Measurements from ENCODE around the gene PHB1.

Gene PHB1

GRCh38 chr17:49414622-49415350, at the start of gene PHB1:
Gene PHB1 (minus strand): TSS chr17:49414882. CDS start chr17:49413264, 1,618 bp downstream.
- DNase-seq, result peak; percentile 90

- no peak for DNase-seq
Measured at GRCh38 chr17:49464049-49464448, 49.4 kb upstream of the PHB1 start.

- no peak for DNase-seq
Measured at GRCh38 chr17:49461580-49461979, 46.9 kb upstream of the PHB1 start.

GRCh38 chr17:49460401-49460800, 45.7 kb upstream of the PHB1 start:
- DNase-seq, result no peak

GRCh38 chr17:49459401-49459984, 44.8 kb upstream of the PHB1 start:
- DNase-seq, result no peak

GRCh38 chr17:49457564-49458535, 43.2 kb upstream of the PHB1 start:
- no peak for DNase-seq

- DNase-seq, result no peak
Measured at GRCh38 chr17:49456183-49456965, 41.7 kb upstream of the PHB1 start.

- DNase-seq, result no peak
Measured at GRCh38 chr17:49455272-49455861, 40.7 kb upstream of the PHB1 start.

GRCh38 chr17:49454050-49454449, 39.4 kb upstream of the PHB1 start:
- no peak for DNase-seq

GRCh38 chr17:49452661-49453060, 38.0 kb upstream of the PHB1 start:
- DNase-seq, result no peak

- DNase-seq, result no peak
Measured at GRCh38 chr17:49452201-49452600, 37.5 kb upstream of the PHB1 start.

GRCh38 chr17:49450735-49451134, 36.1 kb upstream of the PHB1 start:
- DNase-seq, result no peak

- DNase-seq, result no peak
Measured at GRCh38 chr17:49450181-49450580, 35.5 kb upstream of the PHB1 start.

GRCh38 chr17:49447628-49448302, 33.1 kb upstream of the PHB1 start:
- no peak for DNase-seq

- no peak for DNase-seq
Measured at GRCh38 chr17:49445591-49445990, 30.9 kb upstream of the PHB1 start.

GRCh38 chr17:49444384-49444783, 29.7 kb upstream of the PHB1 start:
- no peak for DNase-seq

- DNase-seq, result no peak
Measured at GRCh38 chr17:49443862-49444261, 29.2 kb upstream of the PHB1 start.

GRCh38 chr17:49442041-49442440, 27.4 kb upstream of the PHB1 start:
- DNase-seq, result no peak

GRCh38 chr17:49441578-49441977, 26.9 kb upstream of the PHB1 start:
- no peak for DNase-seq

GRCh38 chr17:49440581-49440980, 25.9 kb upstream of the PHB1 start:
- DNase-seq, result no peak

GRCh38 chr17:49439673-49440571, 25.2 kb upstream of the PHB1 start:
- DNase-seq, result no peak
